GM23248 (cell line): ENCODE measurements around the gene NEBL.

Experiments
- EZH2 ChIP-seq: fragments of 200-600 bp; sonication (generic); IDR thresholded peaks from 2 replicates; pipeline ENCODE4 v1.6.1; 2018; ENCODE audit warnings: antibody characterized with exemption, mild to moderate bottlenecking; ENCODE audit not compliant: insufficient read depth, poor library complexity, severe bottlenecking
- EZH2phosphoT487 ChIP-seq: fragments of 200-600 bp; sonication (generic); IDR thresholded peaks from 2 replicates; pipeline ENCODE4 v1.6.1; 2018; ENCODE audit warnings: antibody characterized with exemption, moderate library complexity, mild to moderate bottlenecking, low read depth; ENCODE audit not compliant: insufficient read depth

DNA sequence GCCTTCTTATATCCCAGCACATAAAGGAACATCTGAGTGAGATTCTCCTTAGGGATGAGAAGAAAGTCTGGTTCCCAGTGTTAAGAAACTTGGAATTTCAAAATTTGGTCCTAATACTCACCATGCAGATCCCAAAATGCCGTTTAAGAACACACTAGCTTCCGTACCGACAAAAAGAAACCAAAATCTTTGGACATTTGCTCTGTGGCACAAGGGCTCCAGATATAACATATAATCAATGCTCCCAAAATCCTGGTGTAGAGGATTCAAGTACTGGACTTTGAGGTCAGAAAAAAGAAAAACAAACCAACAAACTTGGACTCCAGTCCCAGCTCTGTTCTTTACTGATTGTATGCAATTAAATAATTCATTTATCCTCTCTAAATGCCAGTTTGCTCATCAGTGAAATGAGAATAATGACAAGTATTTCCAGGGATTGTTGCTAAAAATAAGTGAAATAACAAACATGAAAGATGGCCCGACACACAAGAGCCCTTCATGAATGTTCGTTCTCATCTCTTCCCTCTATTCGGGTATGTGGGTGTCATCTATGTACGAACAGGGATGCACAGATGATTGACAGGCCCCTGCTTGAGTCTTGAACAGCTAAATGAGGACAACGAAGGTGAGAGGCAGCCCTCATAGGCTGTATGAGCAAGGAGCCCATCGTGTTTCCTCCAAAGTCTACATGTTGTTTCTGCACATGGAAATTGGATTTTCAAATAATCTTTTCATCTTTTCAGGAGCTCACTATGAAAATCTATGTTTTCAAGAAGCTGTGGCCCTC lies 48.6 kb upstream of the NEBL start:
- no peak for TF ChIP-seq EZH2
- TF ChIP-seq EZH2phosphoT487: no peak
